Retinal pigment epithelial cell (primary cell): ENCODE measurements around the gene BZW2.

Experiments used
- DNase-seq: peaks from one replicate; pipeline ENCODE4 v3.0.0-alpha.2; 2010; ENCODE audit warnings: low read depth
- H3K4me3 ChIP-seq: 2 replicates; pipeline ENCODE4 v1.5.1; 2011; ENCODE audit warnings: mild to moderate bottlenecking, low read length, control low read depth, moderate library complexity
- CTCF ChIP-seq: conservative IDR thresholded peaks from 2 replicates; pipeline ENCODE4 v1.5.1; 2011; ENCODE audit warnings: low read depth, low read length, control low read depth, inconsistent platforms

BZW2 gene

GRCh38 chr7:16611711-16612110, 34.3 kb upstream of the BZW2 start:
- H3K4me3 ChIP-seq = no peak overlapping the region
- TF ChIP-seq CTCF = no peak
- no peak for DNase-seq

GRCh38 chr7:16615228-16615627, 30.8 kb upstream of the BZW2 start:
- DNase-seq = no peak
- H3K4me3 ChIP-seq = no peak overlapping the region
- no peak for TF ChIP-seq CTCF

GRCh38 chr7:16616122-16616521, 29.9 kb upstream of the BZW2 start:
- no peak overlapping the region for H3K4me3 ChIP-seq
- no peak for DNase-seq
- no peak for TF ChIP-seq CTCF

- no peak overlapping the region for H3K4me3 ChIP-seq
- no peak for TF ChIP-seq CTCF
- DNase-seq = no peak
Observed at GRCh38 chr7:16616542-16616941, 29.4 kb upstream of the BZW2 start.

GRCh38 chr7:16619979-16620408, 26.0 kb upstream of the BZW2 start:
- TF ChIP-seq CTCF = no peak
- no peak for DNase-seq
- no peak overlapping the region for H3K4me3 ChIP-seq

- no peak overlapping the region for H3K4me3 ChIP-seq
- no peak for DNase-seq
- no peak for TF ChIP-seq CTCF
Observed at GRCh38 chr7:16626388-16626787, 19.6 kb upstream of the BZW2 start.

GRCh38 chr7:16627236-16627635, 18.7 kb upstream of the BZW2 start:
- no peak for DNase-seq
- TF ChIP-seq CTCF = no peak
- no peak overlapping the region for H3K4me3 ChIP-seq
